ENCODE measurements around the gene LCORL. TPM values are rescaled to one million over a fixed set of nuclear protein-coding genes. Genes with fewer than 3 reads are reported as not detected.

LCORL gene
- total RNA-seq, 1 donor from 2014 or later, result 5.3 TPM

DNA sequence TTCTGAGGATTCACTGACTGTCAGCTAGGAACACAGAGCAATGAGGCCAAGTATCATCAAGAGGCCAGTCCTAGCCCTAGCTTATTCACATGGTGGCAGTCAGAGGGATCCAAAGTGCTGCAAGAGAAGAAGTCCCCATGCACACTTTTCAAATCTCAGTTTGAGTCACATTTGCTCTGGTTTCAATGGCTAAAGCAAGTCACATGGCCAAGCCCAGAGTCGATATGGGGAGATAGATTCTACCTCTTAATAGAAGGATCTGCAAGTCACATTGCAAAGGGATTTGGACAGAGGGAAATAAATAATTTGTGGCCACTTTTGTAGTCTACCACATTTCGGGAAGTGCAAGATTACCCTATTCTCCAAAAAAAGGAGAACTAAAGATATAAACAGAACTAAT, 3.7 kb upstream of the LCORL start:
- Histone ChIP-seq H3K4me3 (no peak overlapping the region), H3K9me3 (replicated peaks) (no peaks in the 10 kb centered on the region), H3K27ac (replicated peaks) (no peak overlapping the region), H3K36me3 (no peaks in the 10 kb centered on the region), H3K4me1 (peaks cover 25% of the 10 kb centered on the region), H3K27me3 (ENCODE audit: low read depth) (no peaks in the 10 kb centered on the region)
- DNase-seq, result no peak
- intact Hi-C loops (cut with micrococcal nuclease), result no loop called here
- TF ChIP-seq, protein P1, sequence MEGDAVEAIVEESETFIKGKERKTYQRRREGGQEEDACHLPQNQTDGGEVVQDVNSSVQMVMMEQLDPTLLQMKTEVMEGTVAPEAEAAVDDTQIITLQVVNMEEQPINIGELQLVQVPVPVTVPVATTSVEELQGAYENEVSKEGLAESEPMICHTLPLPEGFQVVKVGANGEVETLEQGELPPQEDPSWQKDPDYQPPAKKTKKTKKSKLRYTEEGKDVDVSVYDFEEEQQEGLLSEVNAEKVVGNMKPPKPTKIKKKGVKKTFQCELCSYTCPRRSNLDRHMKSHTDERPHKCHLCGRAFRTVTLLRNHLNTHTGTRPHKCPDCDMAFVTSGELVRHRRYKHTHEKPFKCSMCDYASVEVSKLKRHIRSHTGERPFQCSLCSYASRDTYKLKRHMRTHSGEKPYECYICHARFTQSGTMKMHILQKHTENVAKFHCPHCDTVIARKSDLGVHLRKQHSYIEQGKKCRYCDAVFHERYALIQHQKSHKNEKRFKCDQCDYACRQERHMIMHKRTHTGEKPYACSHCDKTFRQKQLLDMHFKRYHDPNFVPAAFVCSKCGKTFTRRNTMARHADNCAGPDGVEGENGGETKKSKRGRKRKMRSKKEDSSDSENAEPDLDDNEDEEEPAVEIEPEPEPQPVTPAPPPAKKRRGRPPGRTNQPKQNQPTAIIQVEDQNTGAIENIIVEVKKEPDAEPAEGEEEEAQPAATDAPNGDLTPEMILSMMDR (IDR thresholded peaks at IDR 0.05; ENCODE audit: borderline replicate concordance), result no peak

DNA sequence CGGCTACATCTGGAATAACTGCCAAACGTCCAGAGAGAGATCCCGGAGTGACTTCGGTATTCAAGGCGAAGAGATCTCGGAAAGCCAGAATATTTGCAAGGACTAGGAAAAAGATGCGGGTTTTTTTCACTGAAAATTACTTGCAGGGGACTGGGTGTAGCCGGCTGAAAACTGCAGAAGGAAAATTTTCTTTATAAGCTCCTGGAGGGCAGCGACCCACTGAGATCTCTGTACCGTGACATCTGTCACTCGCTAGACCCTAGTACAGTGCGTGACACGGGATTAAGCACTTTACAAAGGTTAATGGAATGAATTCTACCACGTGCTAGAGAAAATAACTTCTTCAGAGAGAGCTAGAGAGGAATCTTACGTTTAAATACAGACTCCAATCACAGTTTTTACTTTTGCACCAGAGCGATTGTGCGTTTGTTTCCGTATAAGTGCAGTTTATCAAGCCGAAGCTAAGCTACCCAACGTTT, 1.1 kb upstream of the LCORL start:
- intact Hi-C loops (cut with micrococcal nuclease), result no loop called here
- H3K27me3 ChIP-seq (ENCODE audit: low read depth), result no peaks in the 10 kb centered on the region
- TF ChIP-seq, protein P1 (IDR thresholded peaks at IDR 0.05; ENCODE audit: borderline replicate concordance), result no peak
- H3K27ac ChIP-seq (replicated peaks), result peak overlapping the region; percentile 97
- DNase-seq, result no peak
- H3K9me3 ChIP-seq (replicated peaks), result no peaks in the 10 kb centered on the region
- H3K36me3 ChIP-seq, result no peaks in the 10 kb centered on the region
- H3K4me3 ChIP-seq, result peak overlapping the region; percentile 92
- H3K4me1 ChIP-seq, result peaks cover 37% of the 10 kb centered on the region

DNA sequence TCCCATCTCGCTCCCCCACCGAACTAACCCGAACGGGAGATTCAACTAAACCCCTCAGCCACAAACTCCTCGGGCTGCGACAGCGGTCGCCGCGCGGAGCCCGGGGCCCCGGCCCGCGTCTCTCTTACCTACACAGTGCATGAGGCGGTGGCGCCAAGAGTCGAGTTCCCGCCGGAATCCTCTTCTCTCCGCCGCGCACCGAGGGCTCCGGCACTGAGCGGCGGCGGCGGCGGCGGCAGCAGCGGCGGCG, 160 bp downstream of the LCORL start:
- H3K27me3 ChIP-seq (ENCODE audit: low read depth), result no peaks in the 10 kb centered on the region
- intact Hi-C loops (cut with micrococcal nuclease), result no loop called here
- no peaks in the 10 kb centered on the region for H3K9me3 ChIP-seq (replicated peaks)
- TF ChIP-seq, protein P1 (IDR thresholded peaks at IDR 0.05; ENCODE audit: borderline replicate concordance), result no peak
- no peaks in the 10 kb centered on the region for H3K36me3 ChIP-seq
- peak overlapping the region; percentile 92 for H3K4me3 ChIP-seq
- DNase-seq, result no peak
- peak overlapping the region; percentile 97 for H3K27ac ChIP-seq (replicated peaks)
- peaks cover 37% of the 10 kb centered on the region for H3K4me1 ChIP-seq

DNA sequence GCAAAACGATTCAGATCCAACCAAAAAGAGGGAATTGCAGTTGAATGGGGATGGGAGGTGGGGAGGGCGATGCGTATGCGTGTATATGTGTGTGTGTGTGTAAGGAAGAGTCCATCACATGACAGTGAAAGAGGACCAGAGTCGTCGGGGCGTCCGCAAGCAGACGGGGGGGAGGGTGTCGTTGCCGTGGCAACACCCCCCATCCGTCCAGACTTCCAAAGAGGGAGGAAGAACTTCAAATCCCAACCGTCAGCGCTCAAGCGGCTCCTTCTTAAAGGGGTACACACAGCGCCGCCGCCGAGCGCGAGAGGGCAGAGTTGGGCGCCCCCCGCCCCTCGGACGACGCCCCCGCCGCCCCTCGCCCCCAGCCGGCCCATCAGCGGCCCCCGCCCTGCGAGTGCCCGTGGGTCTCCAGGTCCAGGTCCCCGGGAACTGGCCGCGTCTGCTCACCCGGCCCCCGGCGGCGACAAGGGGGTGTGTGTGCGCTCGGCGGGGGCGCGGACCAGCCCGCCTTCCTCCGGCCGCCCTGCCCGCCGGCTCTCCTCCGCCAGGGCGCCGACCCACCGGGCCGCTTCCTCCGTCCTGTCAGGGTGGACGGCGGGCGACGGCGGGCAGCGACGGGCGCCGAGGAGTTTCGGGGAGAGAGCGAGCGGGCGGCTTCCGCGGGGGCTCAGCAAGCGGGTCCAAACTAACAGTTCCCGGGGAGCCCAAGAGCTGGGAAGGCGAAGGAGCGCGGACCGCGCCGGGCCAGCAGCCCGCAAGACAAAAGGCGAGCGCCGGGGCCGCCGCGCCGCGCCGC, 685 bp downstream of the LCORL start:
- intact Hi-C loops (cut with micrococcal nuclease), result no loop called here
- Histone ChIP-seq H3K27me3 (ENCODE audit: low read depth) (no peaks in the 10 kb centered on the region), H3K4me1 (peaks cover 37% of the 10 kb centered on the region), H3K27ac (replicated peaks) (peak overlapping the region; percentile 97), H3K4me3 (peak overlapping the region; percentile 92), H3K9me3 (replicated peaks) (no peaks in the 10 kb centered on the region), H3K36me3 (no peaks in the 10 kb centered on the region)
- DNase-seq, result peak; percentile 69
- TF ChIP-seq, protein P1 (IDR thresholded peaks at IDR 0.05; ENCODE audit: borderline replicate concordance), result no peak

DNA sequence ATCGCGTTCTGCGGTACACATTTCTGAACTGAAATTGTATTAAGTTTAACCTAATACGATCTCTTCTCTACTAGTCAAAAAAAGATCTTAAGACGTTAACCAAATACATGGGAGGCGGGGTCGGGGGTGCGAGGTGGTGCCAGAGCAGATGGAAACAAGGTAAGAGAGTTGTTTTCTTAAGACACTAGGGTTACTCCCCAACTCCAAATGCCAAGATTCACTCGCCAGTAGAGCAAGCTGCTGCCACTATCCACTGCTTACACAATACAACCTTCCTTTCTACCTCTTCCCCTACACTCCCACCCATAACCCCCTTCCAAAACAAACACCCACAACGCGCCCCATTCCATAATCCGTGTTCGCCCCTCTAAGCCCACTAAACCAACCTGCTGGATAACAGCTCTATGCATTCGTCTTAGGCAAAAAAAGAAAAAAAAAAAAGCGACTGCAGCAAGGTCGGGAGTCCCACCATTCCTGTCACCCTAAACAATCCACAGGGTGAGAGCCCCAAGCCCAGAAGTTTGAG, 1.3 kb downstream of the LCORL start:
- TF ChIP-seq, protein P1 (IDR thresholded peaks at IDR 0.05; ENCODE audit: borderline replicate concordance), result no peak
- H3K36me3 ChIP-seq, result no peaks in the 10 kb centered on the region
- peak overlapping the region; percentile 92 for H3K4me3 ChIP-seq
- no peaks in the 10 kb centered on the region for H3K9me3 ChIP-seq (replicated peaks)
- H3K27ac ChIP-seq (replicated peaks), result peak overlapping the region; percentile 97
- no peaks in the 10 kb centered on the region for H3K27me3 ChIP-seq (ENCODE audit: low read depth)
- H3K4me1 ChIP-seq, result peaks cover 37% of the 10 kb centered on the region
- intact Hi-C loops (cut with micrococcal nuclease), result no loop called here
- no peak for DNase-seq

Data from left ventricle myocardium inferior (tissue), 1 donor.